Parathyroid adenoma (tissue), 2 donors: Measurements from ENCODE around the gene TFEB.

Source experiments
- H2AFZ ChIP-seq: fragments of 300-600 bp; sonication (generic); one replicate; pipeline ENCODE4 v1.7.0; 2017; ENCODE audit warnings: antibody characterized with exemption, mild to moderate bottlenecking
- H3K27ac ChIP-seq: fragments of 300-600 bp; sonication (generic); one replicate; pipeline ENCODE4 v1.7.0; 2017
- H3K27me3 ChIP-seq: fragments of 300-600 bp; sonication (generic); one replicate; pipeline ENCODE4 v1.7.0; 2017; ENCODE audit warnings: low read length; ENCODE audit not compliant: control insufficient read depth, insufficient read depth
- H3K36me3 ChIP-seq: fragments of 300-600 bp; sonication (generic); one replicate; pipeline ENCODE4 v1.7.0; 2017; ENCODE audit warnings: low read length; ENCODE audit not compliant: control insufficient read depth, insufficient read depth
- H3K4me1 ChIP-seq: fragments of 300-600 bp; sonication (generic); one replicate; pipeline ENCODE4 v1.7.0; 2017; ENCODE audit warnings: control low read depth
- H3K4me2 ChIP-seq: fragments of 300-600 bp; sonication (generic); one replicate; pipeline ENCODE4 v1.7.0; 2017; ENCODE audit warnings: low read length
- H3K4me3 ChIP-seq: fragments of 300-600 bp; sonication (generic); one replicate; pipeline ENCODE4 v1.7.0; 2017; ENCODE audit warnings: low read depth, low read length
- H3K79me2 ChIP-seq: fragments of 300-600 bp; sonication (generic); one replicate; pipeline ENCODE4 v1.7.0; 2017; ENCODE audit warnings: control low read depth
- H3K9ac ChIP-seq: fragments of 300-600 bp; sonication (generic); one replicate; pipeline ENCODE4 v1.7.0; 2017; ENCODE audit warnings: mild to moderate bottlenecking
- H3K9me3 ChIP-seq: fragments of 300-600 bp; sonication (generic); one replicate; pipeline ENCODE4 v1.7.0; 2017; ENCODE audit warnings: low read length; ENCODE audit not compliant: control insufficient read depth
- TF ChIP-seq, protein P1 (sequence below): fragments of 300-600 bp; sonication (generic); IDR thresholded peaks from one replicate; pipeline ENCODE4 v1.7.0; 2017; ENCODE audit warnings: antibody characterized with exemption, mild to moderate bottlenecking
- donor health status: primary hyperparathyroidism.

TFEB gene

DNA sequence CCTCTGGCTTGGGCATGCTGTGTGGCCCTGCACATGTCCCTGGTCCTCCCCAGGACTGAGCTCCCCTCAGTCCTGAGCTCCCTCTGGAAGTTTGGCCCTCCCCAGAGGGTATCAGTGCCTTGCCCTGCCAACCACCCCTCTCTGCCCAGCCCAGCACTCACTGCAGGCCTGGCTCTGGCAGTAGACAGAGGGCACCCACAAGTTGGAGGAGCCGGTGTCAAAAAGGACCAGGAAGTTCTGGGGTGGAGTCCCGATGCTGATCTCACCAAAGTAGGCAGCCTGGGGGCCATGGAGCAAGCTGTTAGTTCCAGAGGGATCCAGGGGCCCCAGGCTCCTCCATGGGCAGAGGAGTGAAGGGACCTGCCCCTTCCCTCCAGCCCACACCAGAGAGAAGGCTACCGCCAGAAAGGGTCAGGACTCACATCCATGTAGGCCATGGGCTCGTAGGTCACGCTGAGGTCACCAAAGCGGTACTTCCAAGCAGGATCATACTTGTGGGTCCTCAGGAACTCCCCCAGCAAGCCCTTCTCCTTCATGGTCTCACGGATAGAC lies 8.9 kb upstream of the TFEB start:
- H3K27ac ChIP-seq: no peak overlapping the region
- no peaks in the 10 kb centered on the region for H3K27me3 ChIP-seq
- H3K4me3 ChIP-seq: no peak overlapping the region
- no peaks in the 10 kb centered on the region for H3K9me3 ChIP-seq
- TF ChIP-seq, protein P1, sequence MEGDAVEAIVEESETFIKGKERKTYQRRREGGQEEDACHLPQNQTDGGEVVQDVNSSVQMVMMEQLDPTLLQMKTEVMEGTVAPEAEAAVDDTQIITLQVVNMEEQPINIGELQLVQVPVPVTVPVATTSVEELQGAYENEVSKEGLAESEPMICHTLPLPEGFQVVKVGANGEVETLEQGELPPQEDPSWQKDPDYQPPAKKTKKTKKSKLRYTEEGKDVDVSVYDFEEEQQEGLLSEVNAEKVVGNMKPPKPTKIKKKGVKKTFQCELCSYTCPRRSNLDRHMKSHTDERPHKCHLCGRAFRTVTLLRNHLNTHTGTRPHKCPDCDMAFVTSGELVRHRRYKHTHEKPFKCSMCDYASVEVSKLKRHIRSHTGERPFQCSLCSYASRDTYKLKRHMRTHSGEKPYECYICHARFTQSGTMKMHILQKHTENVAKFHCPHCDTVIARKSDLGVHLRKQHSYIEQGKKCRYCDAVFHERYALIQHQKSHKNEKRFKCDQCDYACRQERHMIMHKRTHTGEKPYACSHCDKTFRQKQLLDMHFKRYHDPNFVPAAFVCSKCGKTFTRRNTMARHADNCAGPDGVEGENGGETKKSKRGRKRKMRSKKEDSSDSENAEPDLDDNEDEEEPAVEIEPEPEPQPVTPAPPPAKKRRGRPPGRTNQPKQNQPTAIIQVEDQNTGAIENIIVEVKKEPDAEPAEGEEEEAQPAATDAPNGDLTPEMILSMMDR: no peak
- peaks cover 5% of the 10 kb centered on the region for H3K4me1 ChIP-seq
- no peak overlapping the region for H3K9ac ChIP-seq
- no peak overlapping the region for H3K4me2 ChIP-seq
- H3K36me3 ChIP-seq: no peaks in the 10 kb centered on the region
- H2AFZ ChIP-seq: no peak overlapping the region
- H3K79me2 ChIP-seq: no peaks in the 10 kb centered on the region

DNA sequence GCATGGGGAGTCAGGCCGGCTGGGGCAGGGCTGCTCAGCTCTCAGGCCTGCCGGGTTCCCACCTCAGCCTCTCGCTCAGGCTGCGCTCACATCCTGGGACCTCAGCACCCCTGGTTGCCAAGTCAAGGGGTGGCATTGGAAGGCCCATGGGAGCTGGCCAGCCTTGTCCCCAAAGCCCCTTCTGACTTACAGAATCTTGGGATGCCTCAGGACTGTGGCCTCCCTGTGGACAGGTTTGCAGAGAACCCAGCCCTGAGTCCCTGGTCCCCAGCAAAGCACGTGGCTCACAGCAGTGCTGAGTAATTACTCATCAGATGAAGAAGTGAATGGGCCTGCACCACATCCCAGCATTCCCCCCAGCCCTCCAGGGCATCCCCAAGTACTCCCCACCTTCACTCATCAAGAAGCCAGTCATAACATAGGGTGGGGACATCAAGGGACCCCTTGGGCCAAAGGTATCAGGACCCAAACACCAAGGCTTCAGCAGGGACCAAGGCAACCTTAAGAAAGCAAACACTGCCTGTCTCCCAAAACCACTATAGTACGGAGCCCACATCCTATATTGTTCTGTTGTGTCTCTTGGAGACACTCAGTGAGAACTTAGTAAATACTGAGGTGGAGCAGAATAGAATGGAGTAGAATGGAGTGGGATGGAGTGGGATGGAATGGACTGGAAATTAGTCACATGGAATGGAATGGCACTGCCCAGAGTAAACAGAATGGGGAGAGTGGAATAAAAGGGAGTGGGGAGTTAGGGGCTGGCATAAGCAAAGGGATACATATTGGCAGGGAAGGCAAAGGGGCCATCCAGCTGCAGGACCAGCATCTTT lies 8.2 kb upstream of the TFEB start:
- TF ChIP-seq, protein P1: no peak
- Histone ChIP-seq H3K4me2 (no peak overlapping the region), H3K9ac (no peak overlapping the region), H3K79me2 (no peaks in the 10 kb centered on the region), H3K4me3 (no peak overlapping the region), H3K36me3 (no peaks in the 10 kb centered on the region), H3K9me3 (no peaks in the 10 kb centered on the region), H2AFZ (no peak overlapping the region), H3K4me1 (peaks cover 5% of the 10 kb centered on the region), H3K27ac (no peak overlapping the region), H3K27me3 (no peaks in the 10 kb centered on the region)

DNA sequence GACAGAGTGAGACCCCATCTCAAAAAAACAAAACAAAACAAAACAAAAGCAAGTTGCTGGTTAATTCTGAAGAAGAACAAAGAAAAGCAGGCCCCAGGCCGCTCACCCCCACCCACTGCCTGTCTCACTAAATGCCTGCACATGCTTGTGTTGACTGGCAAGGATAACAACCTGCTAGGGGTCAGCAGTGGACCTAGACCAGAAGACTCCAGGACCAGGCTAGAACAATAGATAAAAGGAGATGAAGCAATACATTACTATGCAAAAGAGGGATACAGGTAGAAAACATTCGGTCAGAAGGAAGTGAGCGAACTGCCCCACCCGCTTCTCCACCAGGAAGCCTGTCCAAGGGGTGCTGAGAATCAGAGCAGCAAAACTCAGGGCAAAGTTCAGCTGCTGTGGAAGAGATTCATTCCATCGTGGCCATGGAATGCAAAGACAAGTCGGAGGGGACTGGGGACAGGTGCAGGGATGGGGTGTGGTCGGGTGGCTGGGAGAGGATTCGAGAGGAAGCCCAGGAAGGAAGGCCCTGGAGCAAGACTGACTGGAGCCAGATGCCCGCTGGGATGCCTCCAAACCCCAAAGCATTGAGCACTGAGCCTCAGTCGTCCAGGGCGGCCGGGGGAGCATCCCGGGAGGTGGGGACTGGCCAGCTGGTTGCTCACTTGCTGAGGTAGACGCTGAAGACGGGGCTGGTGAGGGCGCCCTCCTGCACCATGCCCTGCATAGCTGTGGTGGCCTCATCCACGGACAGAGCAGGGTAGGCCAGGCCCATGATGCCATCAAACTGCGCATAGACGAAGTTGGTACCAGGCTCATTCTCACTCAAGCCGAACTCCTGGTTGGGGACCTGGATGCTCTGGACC lies 6.5 kb upstream of the TFEB start:
- H3K79me2 ChIP-seq: no peaks in the 10 kb centered on the region
- no peak overlapping the region for H3K9ac ChIP-seq
- no peaks in the 10 kb centered on the region for H3K36me3 ChIP-seq
- H3K4me1 ChIP-seq: no peaks in the 10 kb centered on the region
- H3K4me2 ChIP-seq: no peak overlapping the region
- H2AFZ ChIP-seq: no peak overlapping the region
- TF ChIP-seq, protein P1: no peak
- H3K27ac ChIP-seq: no peak overlapping the region
- no peak overlapping the region for H3K4me3 ChIP-seq
- no peaks in the 10 kb centered on the region for H3K9me3 ChIP-seq
- H3K27me3 ChIP-seq: no peaks in the 10 kb centered on the region

DNA sequence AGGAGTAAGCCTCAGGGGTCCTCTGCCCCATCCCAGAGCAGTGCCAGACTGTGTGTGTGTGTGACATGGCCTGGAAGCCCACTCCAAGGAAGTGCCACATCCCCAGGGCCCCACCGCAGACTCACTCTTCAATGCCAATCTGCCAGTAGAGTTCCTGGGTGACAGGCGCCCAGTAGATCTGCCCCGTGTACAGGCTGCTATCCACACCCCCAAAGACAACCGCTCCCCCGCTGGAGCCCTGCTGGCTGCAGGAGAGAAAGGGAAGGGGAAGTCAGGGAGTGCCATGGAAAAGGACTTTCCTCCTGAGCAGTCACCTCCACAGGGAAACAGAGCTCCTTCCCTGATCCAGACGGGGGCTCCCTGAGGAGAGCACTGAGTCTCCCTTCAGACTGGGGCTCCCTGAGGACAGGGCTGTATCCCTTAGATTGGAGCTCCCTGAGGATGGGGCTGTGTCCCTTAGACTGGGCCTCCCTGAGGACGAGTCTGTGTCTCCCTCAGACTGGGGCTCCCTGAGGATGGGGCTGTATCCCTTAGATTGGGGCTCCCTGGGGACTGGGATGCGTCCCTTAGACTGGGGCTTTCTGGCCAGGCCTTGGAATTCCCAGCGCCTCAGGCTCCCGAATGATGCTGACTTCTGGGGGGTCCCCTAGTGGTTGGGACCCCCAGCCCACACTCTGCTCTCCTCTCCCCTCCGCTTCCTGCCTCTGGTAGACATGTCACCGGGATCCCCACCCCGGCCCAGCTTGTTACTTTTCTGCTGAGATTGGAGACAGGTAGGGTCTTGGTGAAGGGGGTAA lies 5.2 kb upstream of the TFEB start:
- Histone ChIP-seq H3K4me2 (no peak overlapping the region), H3K9ac (no peak overlapping the region), H3K27me3 (no peaks in the 10 kb centered on the region), H3K27ac (no peak overlapping the region), H3K9me3 (no peaks in the 10 kb centered on the region), H3K79me2 (no peaks in the 10 kb centered on the region), H3K4me3 (no peak overlapping the region), H3K4me1 (no peaks in the 10 kb centered on the region), H2AFZ (no peak overlapping the region), H3K36me3 (no peaks in the 10 kb centered on the region)
- TF ChIP-seq, protein P1: no peak
